WI38 (cell line): Measurements from ENCODE around the gene PKNOX2.

Experiments used
- H3K4me3 ChIP-seq: 2 replicates; pipeline ENCODE4 v1.5.1; 2011; ENCODE audit warnings: low read depth, mild to moderate bottlenecking, control low read depth, low read length
- CTCF ChIP-seq: IDR thresholded peaks from 2 replicates; pipeline ENCODE4 v1.5.1; 2012; ENCODE audit warnings: low read depth, mild to moderate bottlenecking, control low read depth, low read length

The PKNOX2 gene

GRCh38 chr11:125464270-125464662 lies 299.7 kb downstream of the PKNOX2 start:
- H3K4me3 ChIP-seq: no peak overlapping the region
- TF ChIP-seq CTCF: no peak

- TF ChIP-seq CTCF: no peak
Measured at GRCh38 chr11:125464666-125465065, 300.1 kb downstream of the PKNOX2 start.

GRCh38 chr11:125465255-125465654 lies 300.7 kb downstream of the PKNOX2 start:
- H3K4me3 ChIP-seq: no peak overlapping the region
- no peak for TF ChIP-seq CTCF

More at GRCh38 chr11:125464666-125465065, 300.1 kb downstream of the PKNOX2 start:
- no peak overlapping the region for H3K4me3 ChIP-seq

GRCh38 chr11:125465701-125466100 lies 301.1 kb downstream of the PKNOX2 start:
- no peak for TF ChIP-seq CTCF
- H3K4me3 ChIP-seq: no peak overlapping the region

- TF ChIP-seq CTCF: no peak
- H3K4me3 ChIP-seq: no peak overlapping the region
Measured at GRCh38 chr11:125468025-125468424, 303.5 kb downstream of the PKNOX2 start.

- no peak for TF ChIP-seq CTCF
- H3K4me3 ChIP-seq: no peak overlapping the region
Measured at GRCh38 chr11:125468852-125469251, 304.3 kb downstream of the PKNOX2 start.

GRCh38 chr11:125470355-125470754 lies 305.8 kb downstream of the PKNOX2 start:
- no peak for TF ChIP-seq CTCF
- H3K4me3 ChIP-seq: no peak overlapping the region
